ENCODE results near the gene ABCA13. TPM values are rescaled to one million over a fixed set of nuclear protein-coding genes. Genes with fewer than 3 reads are reported as not detected.

The ABCA13 gene
- total RNA-seq, 6 experiments from 2014 or later = 0.43 to 2.6 (median 0.84) TPM

- Histone ChIP-seq H3K27me3 (no peaks in the 10 kb centered on the region), H3K4me3 (no peak overlapping the region), H3K27ac (no peak overlapping the region), H3K36me3 (no peaks in the 10 kb centered on the region), H3K4me1 (no peaks in the 10 kb centered on the region), H3K9me3 (no peaks in the 10 kb centered on the region)
- no peak for DNase-seq
- no peak for ATAC-seq
- intact Hi-C loops (cut with DNase I) = no loop called here
- 73% methylated on average over 6 of the region's 7 CpGs for WGBS (ENCODE audit: insufficient coverage, low coverage, low lambda C conversion rate, missing lambda C conversion rate)
- TF ChIP-seq CTCF (IDR thresholded peaks at IDR 0.05) (no peak), POLR2A (IDR thresholded peaks at IDR 0.05) (no peak)
These were observed 180.6 kb downstream of the ABCA13 start for GRCh38 chr7:48351900-48352299.

- Histone ChIP-seq H3K27me3 (no peaks in the 10 kb centered on the region), H3K27ac (no peak overlapping the region), H3K4me1 (no peaks in the 10 kb centered on the region), H3K36me3 (no peaks in the 10 kb centered on the region), H3K9me3 (no peaks in the 10 kb centered on the region), H3K4me3 (no peak overlapping the region)
- intact Hi-C loops (cut with DNase I) = no loop called here
- DNase-seq (no peak), ATAC-seq (no peak)
- WGBS (ENCODE audit: insufficient coverage, low coverage, low lambda C conversion rate, missing lambda C conversion rate) = 57% methylated on average over 3 of the region's 3 CpGs
- TF ChIP-seq POLR2A (IDR thresholded peaks at IDR 0.05) = no peak
- TF ChIP-seq CTCF (IDR thresholded peaks at IDR 0.05) = no peak
These were observed 184.1 kb downstream of the ABCA13 start for GRCh38 chr7:48355346-48355745.

GRCh38 chr7:48360574-48360973, 189.3 kb downstream of the ABCA13 start:
- ATAC-seq (no peak), DNase-seq (no peak)
- Histone ChIP-seq H3K27ac (no peak overlapping the region), H3K4me3 (no peak overlapping the region), H3K27me3 (no peaks in the 10 kb centered on the region), H3K4me1 (no peaks in the 10 kb centered on the region), H3K36me3 (no peaks in the 10 kb centered on the region), H3K9me3 (no peaks in the 10 kb centered on the region)
- 61% methylated on average over 6 of the region's 6 CpGs for WGBS (ENCODE audit: insufficient coverage, low coverage, low lambda C conversion rate, missing lambda C conversion rate)
- intact Hi-C loops (cut with DNase I) = no loop called here
- TF ChIP-seq CTCF (IDR thresholded peaks at IDR 0.05) (no peak), POLR2A (IDR thresholded peaks at IDR 0.05) (no peak)

GRCh38 chr7:48363174-48363573, 191.9 kb downstream of the ABCA13 start:
- no peaks in the 10 kb centered on the region for H3K4me1 ChIP-seq
- no peaks in the 10 kb centered on the region for H3K9me3 ChIP-seq
- no peaks in the 10 kb centered on the region for H3K27me3 ChIP-seq
- WGBS (ENCODE audit: insufficient coverage, low coverage, low lambda C conversion rate, missing lambda C conversion rate) = 27% methylated on average over 3 of the region's 3 CpGs
- no peak for DNase-seq
- intact Hi-C loops (cut with DNase I) = no loop called here
- no peak for ATAC-seq
- H3K36me3 ChIP-seq = no peaks in the 10 kb centered on the region
- no peak overlapping the region for H3K4me3 ChIP-seq
- H3K27ac ChIP-seq = no peak overlapping the region
- TF ChIP-seq CTCF (IDR thresholded peaks at IDR 0.05) = no peak
- TF ChIP-seq POLR2A (IDR thresholded peaks at IDR 0.05) = no peak

GRCh38 chr7:48365010-48365409, 193.8 kb downstream of the ABCA13 start:
- Histone ChIP-seq H3K4me3 (no peak overlapping the region), H3K4me1 (no peaks in the 10 kb centered on the region), H3K27me3 (no peaks in the 10 kb centered on the region), H3K9me3 (no peaks in the 10 kb centered on the region), H3K27ac (no peak overlapping the region), H3K36me3 (no peaks in the 10 kb centered on the region)
- 21% methylated on average over 2 of the region's 2 CpGs for WGBS (ENCODE audit: insufficient coverage, low coverage, low lambda C conversion rate, missing lambda C conversion rate)
- ATAC-seq (no peak), DNase-seq (no peak)
- intact Hi-C loops (cut with DNase I) = no loop called here
- no peak for TF ChIP-seq POLR2A (IDR thresholded peaks at IDR 0.05)
- no peak for TF ChIP-seq CTCF (IDR thresholded peaks at IDR 0.05)

All from right lobe of liver (tissue), 6 donors.